HFFc6 (cell line): ENCODE results near the gene ATP2B1. TPM values are rescaled to one million over a fixed set of nuclear protein-coding genes. Genes with fewer than 3 reads are reported as not detected.
"Not testable (repeated sequence)": the region's sequence is repeated elsewhere in the genome, so short reads cannot be mapped to it uniquely, and the experiment has no call there.

Source experiments
- DNase-seq: peaks from one replicate; pipeline ENCODE4 v3.0.0-alpha.2; 2018
- H3K27ac Mint-ChIP-seq: 2 replicates; pipeline ENCODE4 v1.8.0; 2020; ENCODE audit warnings: mild to moderate bottlenecking, mixed read lengths
- H3K27me3 Mint-ChIP-seq: 2 replicates; pipeline ENCODE4 v1.8.0; 2021; ENCODE audit warnings: mild to moderate bottlenecking, moderate library complexity, mixed read lengths; ENCODE audit not compliant: insufficient read depth
- H3K36me3 Mint-ChIP-seq: 2 replicates; pipeline ENCODE4 v1.8.0; 2021; ENCODE audit warnings: low read depth, mixed read lengths
- H3K4me1 Mint-ChIP-seq: 2 replicates; pipeline ENCODE4 v1.8.0; 2020; ENCODE audit warnings: low read depth, mixed read lengths
- H3K4me3 Mint-ChIP-seq: 2 replicates; pipeline ENCODE4 v1.8.0; 2020; ENCODE audit warnings: mild to moderate bottlenecking, moderate library complexity, mixed read lengths
- H3K9me3 Mint-ChIP-seq: 2 replicates; pipeline ENCODE4 v1.8.0; 2020; ENCODE audit warnings: mild to moderate bottlenecking, mixed read lengths
- CTCF ChIP-seq: fragments of 200-600 bp; sonication (generic); IDR thresholded peaks from 2 replicates; pipeline ENCODE4 v1.5.0; 2021; ENCODE audit warnings: antibody characterized with exemption, mild to moderate bottlenecking
- total RNA-seq, 6 experiments: library from RNA; stranded (reverse); fragmentation: NEBNext Ultra II Directional; extraction: Animal tissue kit (Norgen Biotek cat#: 25700); gene quantifications; 2 replicates in 1 of 6; 3 replicates in 5 of 6; pipeline ENCODE4 v1.2.3, GENCODE V29; 2021

ATP2B1 gene
- total RNA-seq, 6 experiments from 2014 or later: 45.3 to 67.6 (median 53.4) TPM

- DNase-seq: no peak
- peak; percentile 41 for TF ChIP-seq CTCF
- Mint-ChIP-seq H3K27me3 (no peaks in the 10 kb centered on the region; the same call in 1 of the 2 replicates), H3K4me1 (peaks cover 91% of the 10 kb centered on the region), H3K4me3 (no peak overlapping the region), H3K9me3 (no peaks in the 10 kb centered on the region), H3K36me3 (peaks cover 11% of the 10 kb centered on the region), H3K27ac (no peak overlapping the region)
Measured at GRCh38 chr12:89701606-89702206, 6.9 kb downstream of the ATP2B1 start.

DNA sequence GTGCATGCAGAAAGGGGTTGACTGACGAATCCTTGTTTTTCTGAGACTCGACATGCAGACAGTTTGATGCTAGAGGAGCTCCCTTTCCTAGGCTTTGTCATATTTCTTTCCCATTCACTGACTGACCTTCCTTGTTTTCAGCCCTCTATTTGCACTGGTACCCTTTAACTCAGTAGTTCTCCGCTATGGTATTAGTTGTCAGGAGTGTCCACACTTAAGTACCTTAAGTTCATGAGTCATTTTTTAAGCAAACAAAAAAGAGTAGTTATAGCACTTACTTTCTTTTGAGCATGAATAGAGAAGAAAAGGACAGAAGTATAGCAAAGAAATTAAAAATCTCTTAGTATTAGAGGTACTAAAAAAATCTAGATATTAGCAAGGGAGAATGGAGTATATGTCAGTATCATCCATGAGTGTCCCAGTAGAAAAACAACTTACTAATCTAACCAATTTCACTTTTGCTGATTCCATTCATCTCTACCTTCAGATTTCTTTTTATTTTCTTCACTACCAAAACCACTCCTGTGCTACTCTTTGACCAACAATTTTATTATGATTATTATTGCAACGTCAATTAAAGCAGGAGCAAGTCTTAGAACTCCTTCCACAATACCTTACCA is 8.3 kb downstream of the ATP2B1 start:
- no peaks in the 10 kb centered on the region for H3K9me3 Mint-ChIP-seq
- H3K27me3 Mint-ChIP-seq: no peaks in the 10 kb centered on the region; the same call in 1 of the 2 replicates
- H3K27ac Mint-ChIP-seq: no peak overlapping the region
- no peak for DNase-seq
- peaks cover 91% of the 10 kb centered on the region for H3K4me1 Mint-ChIP-seq
- TF ChIP-seq CTCF: no peak
- peaks cover 11% of the 10 kb centered on the region for H3K36me3 Mint-ChIP-seq
- H3K4me3 Mint-ChIP-seq: no peak overlapping the region

GRCh38 chr12:89698607-89699006 is 10.0 kb downstream of the ATP2B1 start:
- Mint-ChIP-seq H3K27me3 (no peaks in the 10 kb centered on the region; the same call in 1 of the 2 replicates), H3K4me3 (no peak overlapping the region), H3K27ac (no peak overlapping the region), H3K4me1 (peaks cover 91% of the 10 kb centered on the region), H3K36me3 (peaks cover 11% of the 10 kb centered on the region), H3K9me3 (no peaks in the 10 kb centered on the region)
- TF ChIP-seq CTCF: no peak
- no peak for DNase-seq

DNA sequence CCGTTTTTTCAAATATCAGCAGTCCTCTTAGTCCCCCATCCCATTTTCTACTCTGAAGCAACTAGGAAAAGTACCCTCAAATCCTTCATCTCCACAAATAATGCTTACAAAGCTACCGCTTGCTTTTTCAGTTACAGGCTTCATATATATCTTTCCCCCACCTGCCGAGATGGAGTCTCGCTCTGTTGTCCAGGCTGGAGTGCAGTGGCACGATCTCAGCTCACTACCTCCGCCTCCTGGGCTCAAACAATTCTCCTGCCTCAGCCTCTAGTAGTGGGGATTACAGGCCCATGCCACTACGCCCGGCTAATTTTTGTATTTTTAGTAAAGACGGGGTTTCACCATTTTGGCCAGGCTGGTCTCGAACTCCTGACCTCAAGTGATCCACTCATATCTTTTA is 10.9 kb downstream of the ATP2B1 start:
- H3K4me1 Mint-ChIP-seq: peaks cover 94% of the 10 kb centered on the region
- H3K27me3 Mint-ChIP-seq, DNase-seq: not testable (repeated sequence)

DNA sequence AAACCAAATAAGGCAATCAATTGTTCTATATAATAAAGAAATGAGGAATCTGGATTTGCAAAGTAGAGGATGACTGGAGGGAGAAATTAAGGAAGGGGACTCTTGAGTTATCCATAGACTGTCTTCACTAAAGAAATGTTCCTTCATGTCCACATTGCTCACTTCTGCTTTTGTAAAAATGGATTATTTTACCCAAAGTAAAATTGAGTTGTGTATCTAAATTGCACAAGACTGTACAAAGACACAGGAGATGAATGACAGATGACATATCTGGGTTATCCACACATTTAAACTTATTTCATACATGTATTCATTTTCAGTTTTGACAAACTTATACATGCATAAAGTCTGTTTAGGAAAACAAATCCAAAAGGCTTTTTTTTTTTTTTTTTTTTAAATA is 11.3 kb downstream of the ATP2B1 start:
- Mint-ChIP-seq H3K4me1 (peaks cover 90% of the 10 kb centered on the region), H3K27ac (no peak overlapping the region), H3K36me3 (peaks cover 11% of the 10 kb centered on the region), H3K4me3 (no peak overlapping the region), H3K27me3 (no peaks in the 10 kb centered on the region; the same call in 1 of the 2 replicates), H3K9me3 (no peaks in the 10 kb centered on the region)
- TF ChIP-seq CTCF: no peak
- no peak for DNase-seq

More for the DNA sequence above, 10.9 kb downstream of the ATP2B1 start:
- H3K36me3 Mint-ChIP-seq: peaks cover 11% of the 10 kb centered on the region
- not testable (repeated sequence) for H3K4me3 Mint-ChIP-seq, H3K9me3 Mint-ChIP-seq, H3K27ac Mint-ChIP-seq

DNA sequence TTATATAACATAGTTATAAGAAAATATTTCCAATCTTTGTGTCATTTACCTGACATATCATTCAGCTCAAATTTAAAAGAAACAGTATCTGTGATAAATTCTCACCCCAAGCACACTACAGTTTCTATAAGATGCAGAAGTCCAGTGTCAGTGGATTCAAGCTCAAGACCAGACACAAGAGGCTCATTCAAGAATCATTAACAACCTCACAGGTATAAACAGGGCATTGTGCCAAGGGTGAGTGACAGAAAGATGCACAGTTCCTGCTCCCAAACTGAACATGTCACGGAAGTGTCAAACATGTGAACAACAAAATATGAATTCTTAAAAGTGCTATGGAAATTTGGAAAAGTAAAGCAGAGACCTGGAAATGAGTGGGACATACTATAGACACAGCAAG is 12.8 kb downstream of the ATP2B1 start:
- Mint-ChIP-seq H3K9me3 (no peaks in the 10 kb centered on the region), H3K36me3 (peaks cover 7% of the 10 kb centered on the region), H3K4me3 (no peak overlapping the region), H3K4me1 (peaks cover 93% of the 10 kb centered on the region), H3K27me3 (no peaks in the 10 kb centered on the region; the same call in 1 of the 2 replicates), H3K27ac (peak overlapping the region; percentile 58)
- no peak for DNase-seq
- TF ChIP-seq CTCF: no peak
